Tibial nerve (tissue), 4 donors: ENCODE data around the gene TM9SF4. TPM values are rescaled to one million over a fixed set of nuclear protein-coding genes. Genes with fewer than 3 reads are reported as not detected.

ENCODE experiments used
- DNase-seq, 2 donors: peaks; one replicate each; pipeline ENCODE4 v3.0.0-alpha.2; 2019; ENCODE audit warnings: low spot score in 2 of 2
- H3K27ac ChIP-seq, 4 donors: fragments of 200-600 bp; sonication (generic) in 3 of 4; one replicate each; pipeline ENCODE4 v1.5.1; 2017 to 2019; ENCODE audit warnings: mild to moderate bottlenecking in 1 of 4
- H3K27me3 ChIP-seq, 2 donors: fragments of 200-600 bp; sonication (generic) in 1 of 2; one replicate each; pipeline versions ENCODE4 v1.5.1 to v1.6.0; 2017 to 2019
- H3K36me3 ChIP-seq, 3 donors: fragments of 200-600 bp; sonication (generic); one replicate each; pipeline ENCODE4 v1.5.1; 2018 to 2019
- H3K4me1 ChIP-seq, 4 donors: fragments of 200-600 bp; sonication (generic) in 3 of 4; one replicate each; pipeline ENCODE4 v1.5.1; 2017 to 2019
- H3K4me3 ChIP-seq, 4 donors: fragments of 200-600 bp; sonication (generic) in 3 of 4; one replicate each; pipeline ENCODE4 v1.5.1; 2017 to 2019; ENCODE audit warnings: mild to moderate bottlenecking in 1 of 4, moderate library complexity in 1 of 4
- H3K9me3 ChIP-seq, 4 donors: fragments of 200-600 bp; sonication (generic) in 3 of 4; one replicate each; pipeline ENCODE4 v1.5.1; 2017 to 2019
- CTCF ChIP-seq, 5 experiments: fragments of 200-600 bp in 3 of 5; fragments of 450-650 bp in 2 of 5; sonication (generic) in 3 of 5; IDR thresholded peaks; one replicate each; pipeline ENCODE4 v1.5.1; 2016 to 2019; ENCODE audit warnings: antibody characterized with exemption in 5 of 5, mild to moderate bottlenecking in 3 of 5, moderate library complexity in 2 of 5
- EP300 ChIP-seq, 2 donors: sonication (generic); formaldehyde crosslinking; IDR thresholded peaks; one replicate each; pipeline ENCODE4 v1.6.1; 2017; ENCODE audit warnings: antibody characterized with exemption in 2 of 2, mild to moderate bottlenecking in 1 of 2
- POLR2A ChIP-seq, 2 donors: fragments of 450-650 bp; IDR thresholded peaks; one replicate each; pipeline ENCODE4 v1.6.1; 2017; ENCODE audit warnings: antibody characterized with exemption in 2 of 2, mild to moderate bottlenecking in 2 of 2, moderate library complexity in 2 of 2
- WGBS, 2 donors: methylation state at CpG; one replicate each; pipeline ENCODE4 v1.1.5; 2018; 5-methylcytosine and 5-hydroxymethylcytosine counted together
- total RNA-seq, 4 donors: library from RNA; depleted of rRNA; stranded (reverse); fragments of >200 nt; gene quantifications; one replicate each; pipeline ENCODE4 v1.1.0, GENCODE V29; 2016

The TM9SF4 gene
- total RNA-seq, 4 donors from 2014 or later, result 23.1 to 40.5 (median 28.8) TPM

- WGBS, 2 donors, result 93 to 96% methylated on average over 2 of the region's 2 CpGs
- TF ChIP-seq POLR2A (IDR thresholded peaks at IDR 0.05) (no peak), CTCF (IDR thresholded peaks at IDR 0.05) (no peak), EP300 (IDR thresholded peaks at IDR 0.05) (no peak)
- Histone ChIP-seq H3K4me1 (no peaks in the 10 kb centered on the region), H3K27me3 (no peaks in the 10 kb centered on the region), H3K9me3 (no peaks in the 10 kb centered on the region), H3K27ac (no peak overlapping the region), H3K4me3 (no peak overlapping the region), H3K36me3 (no peaks in the 10 kb centered on the region)
- DNase-seq, result no peak
These were observed 41.3 kb upstream of the TM9SF4 start for GRCh38 chr20:32068174-32068573.

- H3K4me1 ChIP-seq, result no peaks in the 10 kb centered on the region
- H3K4me3 ChIP-seq, result no peak overlapping the region
- H3K36me3 ChIP-seq, result no peaks in the 10 kb centered on the region
- TF ChIP-seq CTCF (IDR thresholded peaks at IDR 0.05), result no peak
- TF ChIP-seq EP300 (IDR thresholded peaks at IDR 0.05), result no peak
- no peak for TF ChIP-seq POLR2A (IDR thresholded peaks at IDR 0.05)
- H3K27ac ChIP-seq, result no peak overlapping the region
- no peaks in the 10 kb centered on the region for H3K9me3 ChIP-seq
- no peak for DNase-seq
- H3K27me3 ChIP-seq, result no peaks in the 10 kb centered on the region
These were observed 39.8 kb upstream of the TM9SF4 start for GRCh38 chr20:32069711-32070110.

- no peaks in the 10 kb centered on the region for H3K36me3 ChIP-seq
- WGBS, 2 donors, result 47 to 65% methylated on average over 1 of the region's 1 CpG
- no peaks in the 10 kb centered on the region for H3K4me1 ChIP-seq
- no peak for TF ChIP-seq CTCF (IDR thresholded peaks at IDR 0.05)
- TF ChIP-seq POLR2A (IDR thresholded peaks at IDR 0.05), result no peak
- TF ChIP-seq EP300 (IDR thresholded peaks at IDR 0.05), result no peak
- H3K4me3 ChIP-seq, result no peak overlapping the region
- no peaks in the 10 kb centered on the region for H3K27me3 ChIP-seq
- no peak overlapping the region for H3K27ac ChIP-seq
- no peak for DNase-seq
- no peaks in the 10 kb centered on the region for H3K9me3 ChIP-seq
These were observed 39.2 kb upstream of the TM9SF4 start for GRCh38 chr20:32070282-32070681.

GRCh38 chr20:32070690-32071213, 38.8 kb upstream of the TM9SF4 start:
- H3K4me1 ChIP-seq, result no peaks in the 10 kb centered on the region
- 25 to 36% methylated on average over 4 of the region's 4 CpGs for WGBS, 2 donors
- H3K27ac ChIP-seq, result no peak overlapping the region
- no peak overlapping the region for H3K4me3 ChIP-seq
- no peaks in the 10 kb centered on the region for H3K9me3 ChIP-seq
- no peaks in the 10 kb centered on the region for H3K36me3 ChIP-seq
- DNase-seq, result no peak
- TF ChIP-seq CTCF (IDR thresholded peaks at IDR 0.05) (no peak), POLR2A (IDR thresholded peaks at IDR 0.05) (no peak), EP300 (IDR thresholded peaks at IDR 0.05) (no peak)
- H3K27me3 ChIP-seq, result no peaks in the 10 kb centered on the region

- DNase-seq, result no peak
- no peak for TF ChIP-seq EP300 (IDR thresholded peaks at IDR 0.05)
- TF ChIP-seq POLR2A (IDR thresholded peaks at IDR 0.05), result no peak
- TF ChIP-seq CTCF (IDR thresholded peaks at IDR 0.05), result no peak
- Histone ChIP-seq H3K36me3 (no peaks in the 10 kb centered on the region), H3K4me3 (no peak overlapping the region), H3K9me3 (no peaks in the 10 kb centered on the region), H3K27me3 (no peaks in the 10 kb centered on the region), H3K27ac (no peak overlapping the region), H3K4me1 (no peaks in the 10 kb centered on the region)
- WGBS, 2 donors, result 69 to 73% methylated on average over 17 of the region's 17 CpGs
These were observed 37.9 kb upstream of the TM9SF4 start for GRCh38 chr20:32071395-32072167.
